ENCODE results near the gene MKLN1. TPM values are rescaled to one million over a fixed set of nuclear protein-coding genes. Genes with fewer than 3 reads are reported as not detected.
A peak's percentile ranks its signal among the peaks of the same experiment; 100 is the strongest.
"Not testable (repeated sequence)": the region's sequence is repeated elsewhere in the genome, so short reads cannot be mapped to it uniquely, and the experiment has no call there.

The MKLN1 gene
- total RNA-seq, 1 donor from 2014 or later: 32.9 TPM

GRCh38 chr7:131329176-131329570 lies 1.5 kb downstream of the MKLN1 start:
- Histone ChIP-seq H3K27ac (ENCODE audit: low read depth, low read length) (peak overlapping the region; percentile 99), H3K4me1 (ENCODE audit: control insufficient read depth in 3 of 3, insufficient read depth in 3 of 3, low read length in 3 of 3) (peaks cover 10 to 25% (median 19%) of the 10 kb centered on the region in 3 donors), H3K9ac (ENCODE audit: low read depth in 1 of 3, low read length in 3 of 3) (peak overlapping the region in 2 of 3 donors; percentile 100), H3K9me3 (ENCODE audit: control insufficient read depth in 3 of 3, low read length in 3 of 3) (no peaks in the 10 kb centered on the region), H3K4me3 (ENCODE audit: low read length in 3 of 3) (peak overlapping the region; percentile 85 to 94 (median 90)), H3K27me3 (ENCODE audit: control insufficient read depth in 3 of 3, insufficient read depth in 3 of 3, low read length in 3 of 3) (no peaks in the 10 kb centered on the region), H3K36me3 (ENCODE audit: control insufficient read depth in 3 of 3, insufficient read depth in 3 of 3, low read length in 3 of 3) (no peaks in the 10 kb centered on the region)

GRCh38 chr7:131330299-131330698 lies 2.6 kb downstream of the MKLN1 start:
- H3K4me3 ChIP-seq (ENCODE audit: low read length in 3 of 3): peak overlapping the region in 1 of 3 donors; percentile 23
- peaks cover 10 to 25% (median 19%) of the 10 kb centered on the region in 3 donors for H3K4me1 ChIP-seq (ENCODE audit: control insufficient read depth in 3 of 3, insufficient read depth in 3 of 3, low read length in 3 of 3)
- no peak overlapping the region for H3K27ac ChIP-seq (ENCODE audit: low read depth, low read length)
- H3K36me3 ChIP-seq (ENCODE audit: control insufficient read depth in 3 of 3, insufficient read depth in 3 of 3, low read length in 3 of 3): no peaks in the 10 kb centered on the region
- H3K9me3 ChIP-seq (ENCODE audit: control insufficient read depth in 3 of 3, low read length in 3 of 3): no peaks in the 10 kb centered on the region
- peak overlapping the region in 1 of 3 donors; percentile 21 for H3K9ac ChIP-seq (ENCODE audit: low read depth in 1 of 3, low read length in 3 of 3)
- no peaks in the 10 kb centered on the region for H3K27me3 ChIP-seq (ENCODE audit: control insufficient read depth in 3 of 3, insufficient read depth in 3 of 3, low read length in 3 of 3)

GRCh38 chr7:131331806-131332205 lies 4.1 kb downstream of the MKLN1 start:
- H3K4me3 ChIP-seq (ENCODE audit: low read length in 3 of 3): no peak overlapping the region
- no peaks in the 10 kb centered on the region for H3K36me3 ChIP-seq (ENCODE audit: control insufficient read depth in 3 of 3, insufficient read depth in 3 of 3, low read length in 3 of 3)
- H3K27me3 ChIP-seq (ENCODE audit: control insufficient read depth in 3 of 3, insufficient read depth in 3 of 3, low read length in 3 of 3): no peaks in the 10 kb centered on the region
- no peak overlapping the region for H3K9ac ChIP-seq (ENCODE audit: low read depth in 1 of 3, low read length in 3 of 3)
- peaks cover 9 to 22% (median 19%) of the 10 kb centered on the region in 3 donors for H3K4me1 ChIP-seq (ENCODE audit: control insufficient read depth in 3 of 3, insufficient read depth in 3 of 3, low read length in 3 of 3)
- H3K9me3 ChIP-seq (ENCODE audit: control insufficient read depth in 3 of 3, low read length in 3 of 3): no peaks in the 10 kb centered on the region
- H3K27ac ChIP-seq (ENCODE audit: low read depth, low read length): no peak overlapping the region

GRCh38 chr7:131332729-131333128 lies 5.1 kb downstream of the MKLN1 start:
- H3K4me3 ChIP-seq (ENCODE audit: low read length in 3 of 3); H3K9me3 ChIP-seq (ENCODE audit: control insufficient read depth in 3 of 3, low read length in 3 of 3); H3K9ac ChIP-seq (ENCODE audit: low read depth in 1 of 3, low read length in 3 of 3); H3K36me3 ChIP-seq (ENCODE audit: control insufficient read depth in 3 of 3, insufficient read depth in 3 of 3, low read length in 3 of 3); H3K27me3 ChIP-seq (ENCODE audit: control insufficient read depth in 3 of 3, insufficient read depth in 3 of 3, low read length in 3 of 3); H3K27ac ChIP-seq (ENCODE audit: low read depth, low read length): not testable (repeated sequence)
- peaks cover 7 to 17% (median 14%) of the 10 kb centered on the region in 3 donors for H3K4me1 ChIP-seq (ENCODE audit: control insufficient read depth in 3 of 3, insufficient read depth in 3 of 3, low read length in 3 of 3)

GRCh38 chr7:131335639-131336381 lies 8.1 kb downstream of the MKLN1 start:
- Histone ChIP-seq H3K4me3 (ENCODE audit: low read length in 3 of 3) (no peak overlapping the region), H3K9me3 (ENCODE audit: control insufficient read depth in 3 of 3, low read length in 3 of 3) (no peaks in the 10 kb centered on the region), H3K27me3 (ENCODE audit: control insufficient read depth in 3 of 3, insufficient read depth in 3 of 3, low read length in 3 of 3) (no peaks in the 10 kb centered on the region), H3K27ac (ENCODE audit: low read depth, low read length) (no peak overlapping the region), H3K36me3 (ENCODE audit: control insufficient read depth in 3 of 3, insufficient read depth in 3 of 3, low read length in 3 of 3) (no peaks in the 10 kb centered on the region), H3K4me1 (ENCODE audit: control insufficient read depth in 3 of 3, insufficient read depth in 3 of 3, low read length in 3 of 3) (no peaks in the 10 kb centered on the region), H3K9ac (ENCODE audit: low read depth in 1 of 3, low read length in 3 of 3) (no peak overlapping the region)

- H3K4me1 ChIP-seq (ENCODE audit: control insufficient read depth in 3 of 3, insufficient read depth in 3 of 3, low read length in 3 of 3): no peaks in the 10 kb centered on the region
These were observed 9.3 kb downstream of the MKLN1 start for GRCh38 chr7:131336956-131337355.

GRCh38 chr7:131338173-131338572 lies 10.5 kb downstream of the MKLN1 start:
- no peaks in the 10 kb centered on the region for H3K36me3 ChIP-seq (ENCODE audit: control insufficient read depth in 3 of 3, insufficient read depth in 3 of 3, low read length in 3 of 3)
- no peaks in the 10 kb centered on the region for H3K9me3 ChIP-seq (ENCODE audit: control insufficient read depth in 3 of 3, low read length in 3 of 3)
- H3K27ac ChIP-seq (ENCODE audit: low read depth, low read length): no peak overlapping the region
- peaks cover 2 to 4% (median 4%) of the 10 kb centered on the region in 3 donors for H3K4me1 ChIP-seq (ENCODE audit: control insufficient read depth in 3 of 3, insufficient read depth in 3 of 3, low read length in 3 of 3)
- H3K9ac ChIP-seq (ENCODE audit: low read depth in 1 of 3, low read length in 3 of 3): no peak overlapping the region
- no peaks in the 10 kb centered on the region for H3K27me3 ChIP-seq (ENCODE audit: control insufficient read depth in 3 of 3, insufficient read depth in 3 of 3, low read length in 3 of 3)
- no peak overlapping the region for H3K4me3 ChIP-seq (ENCODE audit: low read length in 3 of 3)

More at GRCh38 chr7:131336956-131337355, 9.3 kb downstream of the MKLN1 start:
- H3K27ac ChIP-seq (ENCODE audit: low read depth, low read length): no peak overlapping the region
- no peaks in the 10 kb centered on the region for H3K27me3 ChIP-seq (ENCODE audit: control insufficient read depth in 3 of 3, insufficient read depth in 3 of 3, low read length in 3 of 3)
- H3K9ac ChIP-seq (ENCODE audit: low read depth in 1 of 3, low read length in 3 of 3): no peak overlapping the region
- H3K4me3 ChIP-seq (ENCODE audit: low read length in 3 of 3): no peak overlapping the region
- no peaks in the 10 kb centered on the region for H3K9me3 ChIP-seq (ENCODE audit: control insufficient read depth in 3 of 3, low read length in 3 of 3)
- no peaks in the 10 kb centered on the region for H3K36me3 ChIP-seq (ENCODE audit: control insufficient read depth in 3 of 3, insufficient read depth in 3 of 3, low read length in 3 of 3)

GRCh38 chr7:131338691-131339390 lies 11.2 kb downstream of the MKLN1 start:
- Histone ChIP-seq H3K4me3 (ENCODE audit: low read length in 3 of 3) (no peak overlapping the region), H3K9ac (ENCODE audit: low read depth in 1 of 3, low read length in 3 of 3) (no peak overlapping the region), H3K27me3 (ENCODE audit: control insufficient read depth in 3 of 3, insufficient read depth in 3 of 3, low read length in 3 of 3) (no peaks in the 10 kb centered on the region), H3K4me1 (ENCODE audit: control insufficient read depth in 3 of 3, insufficient read depth in 3 of 3, low read length in 3 of 3) (peaks cover 2 to 6% (median 4%) of the 10 kb centered on the region in 3 donors), H3K36me3 (ENCODE audit: control insufficient read depth in 3 of 3, insufficient read depth in 3 of 3, low read length in 3 of 3) (no peaks in the 10 kb centered on the region), H3K9me3 (ENCODE audit: control insufficient read depth in 3 of 3, low read length in 3 of 3) (no peaks in the 10 kb centered on the region), H3K27ac (ENCODE audit: low read depth, low read length) (no peak overlapping the region)

- Histone ChIP-seq H3K9me3 (ENCODE audit: control insufficient read depth in 3 of 3, low read length in 3 of 3) (no peaks in the 10 kb centered on the region), H3K27ac (ENCODE audit: low read depth, low read length) (no peak overlapping the region), H3K4me3 (ENCODE audit: low read length in 3 of 3) (no peak overlapping the region), H3K27me3 (ENCODE audit: control insufficient read depth in 3 of 3, insufficient read depth in 3 of 3, low read length in 3 of 3) (no peaks in the 10 kb centered on the region), H3K4me1 (ENCODE audit: control insufficient read depth in 3 of 3, insufficient read depth in 3 of 3, low read length in 3 of 3) (peaks cover 2 to 6% (median 4%) of the 10 kb centered on the region in 3 donors), H3K36me3 (ENCODE audit: control insufficient read depth in 3 of 3, insufficient read depth in 3 of 3, low read length in 3 of 3) (no peaks in the 10 kb centered on the region), H3K9ac (ENCODE audit: low read depth in 1 of 3, low read length in 3 of 3) (no peak overlapping the region)
These were observed 14.0 kb downstream of the MKLN1 start for GRCh38 chr7:131341690-131342089.

GRCh38 chr7:131342864-131343442 lies 15.3 kb downstream of the MKLN1 start:
- Histone ChIP-seq H3K9ac (ENCODE audit: low read depth in 1 of 3, low read length in 3 of 3) (peak overlapping the region in 1 of 3 donors; percentile 40), H3K27me3 (ENCODE audit: control insufficient read depth in 3 of 3, insufficient read depth in 3 of 3, low read length in 3 of 3) (no peaks in the 10 kb centered on the region)

More at GRCh38 chr7:131342864-131343442, 15.3 kb downstream of the MKLN1 start:
- H3K27ac ChIP-seq (ENCODE audit: low read depth, low read length): no peak overlapping the region
- H3K4me1 ChIP-seq (ENCODE audit: control insufficient read depth in 3 of 3, insufficient read depth in 3 of 3, low read length in 3 of 3): peaks cover 2 to 9% (median 4%) of the 10 kb centered on the region in 3 donors
- H3K4me3 ChIP-seq (ENCODE audit: low read length in 3 of 3): no peak overlapping the region
- H3K36me3 ChIP-seq (ENCODE audit: control insufficient read depth in 3 of 3, insufficient read depth in 3 of 3, low read length in 3 of 3): no peaks in the 10 kb centered on the region
- no peaks in the 10 kb centered on the region for H3K9me3 ChIP-seq (ENCODE audit: control insufficient read depth in 3 of 3, low read length in 3 of 3)

All from skeletal muscle tissue (tissue), 4 donors.